Measurements from ENCODE around the gene ATP9A.
"Not testable (repeated sequence)": the region's sequence is repeated elsewhere in the genome, so short reads cannot be mapped to it uniquely, and the experiment has no call there.

ATP9A gene

GRCh38 chr20:51723026-51723425 is 45.2 kb downstream of the ATP9A start:
- DNase-seq (ENCODE audit: low spot score), result not testable (repeated sequence)

- not testable (repeated sequence) for DNase-seq (ENCODE audit: low spot score)
Observed at GRCh38 chr20:51722246-51722645, 45.9 kb downstream of the ATP9A start.

DNA sequence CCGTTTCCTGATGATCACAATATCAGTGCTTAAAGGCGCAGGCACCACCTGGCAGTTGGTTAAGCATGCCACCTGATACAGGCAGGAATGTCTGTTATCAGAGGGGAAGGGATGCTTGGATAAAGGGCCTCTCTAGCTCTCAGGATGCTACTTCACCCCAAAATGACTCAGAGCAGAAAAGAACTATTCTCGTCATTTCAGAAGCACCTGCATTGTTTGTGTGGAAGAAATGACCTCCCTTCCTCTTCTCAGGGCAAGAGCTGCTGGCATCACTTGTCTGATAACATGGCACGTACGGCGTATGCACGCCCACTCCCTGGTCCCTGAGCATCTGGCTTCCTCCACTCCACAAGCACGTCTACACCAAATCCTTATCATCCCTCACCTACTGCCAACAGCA is 47.3 kb downstream of the ATP9A start:
- DNase-seq (ENCODE audit: low spot score), result no peak

- no peak for DNase-seq (ENCODE audit: low spot score)
Observed at GRCh38 chr20:51720384-51720783, 47.8 kb downstream of the ATP9A start.

GRCh38 chr20:51715856-51716185 is 52.4 kb downstream of the ATP9A start:
- no peak for DNase-seq (ENCODE audit: low spot score)

GRCh38 chr20:51715163-51715855 is 52.9 kb downstream of the ATP9A start:
- no peak for DNase-seq (ENCODE audit: low spot score)

- no peak for DNase-seq (ENCODE audit: low spot score)
Observed at GRCh38 chr20:51713213-51713598, 55.0 kb downstream of the ATP9A start.

GRCh38 chr20:51712501-51713212 is 55.5 kb downstream of the ATP9A start:
- peak; percentile 24 for DNase-seq (ENCODE audit: low spot score)

- DNase-seq (ENCODE audit: low spot score), result no peak
Observed at GRCh38 chr20:51711426-51711825, 56.8 kb downstream of the ATP9A start.

GRCh38 chr20:51710361-51710894 is 57.8 kb downstream of the ATP9A start:
- DNase-seq (ENCODE audit: low spot score), result no peak

DNA sequence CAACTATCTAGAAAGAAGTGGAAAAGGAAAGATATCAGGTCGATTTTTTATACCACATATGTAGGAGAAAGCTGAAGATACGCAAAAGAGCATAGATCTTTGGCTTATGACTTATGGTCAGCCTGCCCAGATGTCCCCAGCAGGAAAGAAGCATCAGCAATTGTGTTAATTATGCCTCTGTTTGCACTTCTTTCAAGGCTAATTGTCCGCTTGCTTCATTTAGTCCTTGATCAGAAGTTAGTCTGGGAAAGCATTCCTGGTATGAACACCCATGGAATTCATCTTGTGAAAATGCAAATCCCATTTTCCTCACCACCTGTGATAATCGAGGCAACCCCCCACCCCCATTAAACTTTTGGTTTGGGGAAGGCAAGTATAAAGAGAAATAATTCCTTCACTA is 62.8 kb downstream of the ATP9A start:
- no peak for DNase-seq (ENCODE audit: low spot score)

DNA sequence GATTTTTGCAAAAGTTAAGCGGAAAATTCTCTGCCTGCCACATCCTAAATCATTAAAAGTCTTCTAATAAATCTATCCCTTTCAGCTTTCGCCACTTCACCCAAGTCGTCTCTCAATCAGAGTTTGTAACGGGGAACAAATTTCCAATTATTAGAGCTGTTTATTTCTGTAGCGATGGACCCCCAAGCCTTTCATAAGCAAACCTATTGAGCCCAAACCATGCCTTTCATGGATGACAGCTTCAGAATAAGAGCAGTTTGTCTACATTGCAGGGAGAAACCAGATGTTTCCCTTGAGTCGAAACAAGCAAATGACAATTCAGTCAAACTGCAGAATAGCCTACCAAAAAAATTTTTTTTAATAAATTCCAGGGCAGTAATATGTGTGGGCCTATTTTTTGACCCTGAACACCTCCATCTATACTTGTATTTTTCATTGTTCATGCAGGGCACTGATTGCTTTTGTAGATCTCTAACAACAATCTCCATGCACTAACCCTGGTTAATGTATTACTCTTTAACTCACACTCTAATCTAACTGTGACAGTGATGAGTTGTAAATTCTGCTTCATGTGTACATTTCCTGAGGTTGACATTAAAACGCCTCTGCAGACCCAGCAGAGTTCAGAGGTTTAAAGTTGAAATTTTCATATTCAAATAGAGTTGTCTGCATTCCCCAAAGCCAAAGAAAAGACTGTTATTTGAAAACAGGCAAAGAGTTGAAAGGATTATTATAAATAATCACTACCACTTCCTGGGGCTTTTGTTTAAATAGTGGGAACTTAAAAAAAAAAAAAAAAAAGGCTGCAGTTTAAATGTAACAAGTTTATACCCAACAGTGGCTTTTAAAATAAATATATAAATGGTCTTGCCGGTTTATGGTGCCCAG is 64.5 kb downstream of the ATP9A start:
- no peak for DNase-seq (ENCODE audit: low spot score)

- no peak for DNase-seq (ENCODE audit: low spot score)
Observed at GRCh38 chr20:51702556-51702955, 65.6 kb downstream of the ATP9A start.

GRCh38 chr20:51700809-51701285 is 67.3 kb downstream of the ATP9A start:
- peak; percentile 53 for DNase-seq (ENCODE audit: low spot score)

GRCh38 chr20:51698252-51698651 is 69.9 kb downstream of the ATP9A start:
- no peak for DNase-seq (ENCODE audit: low spot score)

GRCh38 chr20:51697096-51697826 is 70.9 kb downstream of the ATP9A start:
- no peak for DNase-seq (ENCODE audit: low spot score)

DNA sequence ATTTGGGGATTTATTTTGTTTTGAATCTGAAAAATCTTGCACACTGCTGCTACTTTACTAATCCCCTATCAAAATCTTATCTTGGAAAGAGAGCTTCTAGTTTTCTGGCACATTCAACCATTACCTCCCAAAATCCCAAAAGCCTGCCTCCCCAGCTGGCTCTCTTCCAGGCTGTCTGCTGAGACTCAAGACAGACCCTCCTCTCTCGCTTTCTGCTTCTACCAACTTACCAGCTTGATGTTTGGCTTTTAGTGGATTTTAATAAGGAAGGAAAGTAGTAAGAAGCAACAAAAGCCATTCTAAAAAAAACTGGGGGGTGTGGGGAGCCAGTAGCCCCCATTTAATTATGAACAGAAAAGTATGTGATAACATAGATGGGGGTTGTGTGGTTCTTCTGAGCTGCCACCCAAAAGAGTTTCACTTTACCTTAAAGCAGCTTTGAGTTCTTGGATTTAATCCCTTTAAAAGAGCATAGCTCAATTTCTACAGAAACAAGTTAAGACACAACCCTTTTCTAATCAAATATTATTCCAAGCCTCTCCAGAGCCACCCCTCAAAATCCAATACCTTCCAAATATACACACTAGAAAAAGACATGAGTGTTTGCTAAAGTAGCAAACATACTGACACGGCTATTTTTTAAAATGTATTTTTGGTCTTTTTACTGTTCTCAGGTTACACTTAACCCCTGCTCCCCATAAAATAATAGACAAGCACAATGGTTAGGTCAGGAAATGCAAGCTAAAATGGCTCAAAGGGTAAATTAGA is 71.7 kb downstream of the ATP9A start:
- peak; percentile 12 for DNase-seq (ENCODE audit: low spot score)

- peak; percentile 80 for DNase-seq (ENCODE audit: low spot score)
Observed at GRCh38 chr20:51695574-51696303, 72.5 kb downstream of the ATP9A start.

- DNase-seq (ENCODE audit: low spot score), result no peak
Observed at GRCh38 chr20:51692806-51693400, 75.3 kb downstream of the ATP9A start.

GRCh38 chr20:51691703-51692102 is 76.5 kb downstream of the ATP9A start:
- no peak for DNase-seq (ENCODE audit: low spot score)
